ENCODE data around the gene ARMH2.

The ARMH2 gene

GRCh38 chr6:24795106-24795505 is 3.6 kb downstream of the ARMH2 start:
- H3K27ac ChIP-seq: no peak overlapping the region
- no peak for TF ChIP-seq CTCF (conservative IDR thresholded peaks at IDR 0.05)

GRCh38 chr6:24788031-24788665 is 10.6 kb downstream of the ARMH2 start:
- no peak overlapping the region for H3K27ac ChIP-seq
- no peak for TF ChIP-seq CTCF (conservative IDR thresholded peaks at IDR 0.05)

GRCh38 chr6:24780206-24780605 is 18.5 kb downstream of the ARMH2 start:
- no peak for TF ChIP-seq CTCF (conservative IDR thresholded peaks at IDR 0.05)
- peak overlapping the region; percentile 79 for H3K27ac ChIP-seq

- TF ChIP-seq CTCF (conservative IDR thresholded peaks at IDR 0.05): peak; percentile 42
- peak overlapping the region; percentile 79 for H3K27ac ChIP-seq
These were observed 19.2 kb downstream of the ARMH2 start for GRCh38 chr6:24779416-24780016.

GRCh38 chr6:24778878-24779277 is 19.8 kb downstream of the ARMH2 start:
- H3K27ac ChIP-seq: peak overlapping the region; percentile 79
- TF ChIP-seq CTCF (conservative IDR thresholded peaks at IDR 0.05): no peak

GRCh38 chr6:24778121-24778520 is 20.6 kb downstream of the ARMH2 start:
- TF ChIP-seq CTCF (conservative IDR thresholded peaks at IDR 0.05): no peak
- peak overlapping the region; percentile 79; the same call in 1 of the 2 replicates for H3K27ac ChIP-seq

- no peak for TF ChIP-seq CTCF (conservative IDR thresholded peaks at IDR 0.05)
- peak overlapping the region; percentile 85; the same call in 1 of the 2 replicates for H3K27ac ChIP-seq
These were observed 21.5 kb downstream of the ARMH2 start for GRCh38 chr6:24777227-24777626.

All from VCaP (cell line).